PC-9 (cell line): ENCODE results near the gene ANKRD11. TPM values are rescaled to one million over a fixed set of nuclear protein-coding genes. Genes with fewer than 3 reads are reported as not detected.

Experiments
- BruUV-seq: library from RNA; stranded (reverse); fragments of 400-500 nt; replicated peaks from 2 replicates; lab custom pipeline; 2021; lab: Mats Ljungman, UMichigan
- CTCF ChIA-PET: fragments of 300-600 bp; sonication (Branson Sonifier 250); formaldehyde crosslinking; loops from one replicate; lab custom pipeline; 2022; ENCODE audit warnings: antibody characterized with exemption; lab: Charles Lee
- POLR2A ChIA-PET: fragments of 300-600 bp; sonication (Branson Sonifier 250); formaldehyde crosslinking; loops from one replicate; lab custom pipeline; 2022; ENCODE audit warnings: antibody characterized with exemption; ENCODE audit not compliant: unreplicated experiment; lab: Charles Lee
- DNase-seq, 2 experiments: peaks; one replicate each; pipeline versions ENCODE4 v3.0.0 to v3.0.0-alpha.2; 2015 to 2022; ENCODE audit warnings: mixed read lengths in 1 of 2
- H2AFZ ChIP-seq: fragments of 200-600 bp; sonication (generic); 2 replicates; pipeline ENCODE4 v1.8.1; 2017; ENCODE audit warnings: antibody characterized with exemption
- H3F3A ChIP-seq: fragments of 200-600 bp; sonication (generic); 2 replicates; pipeline ENCODE4 v1.8.1; 2017; ENCODE audit warnings: antibody characterized with exemption, mild to moderate bottlenecking, low read depth; ENCODE audit not compliant: insufficient read depth
- H3K27ac ChIP-seq: fragments of 200-600 bp; sonication (generic); 2 replicates; pipeline ENCODE4 v1.6.1; 2016; ENCODE audit warnings: mixed run types
- H3K27me3 ChIP-seq: fragments of 200-600 bp; sonication (generic); 2 replicates; pipeline ENCODE4 v1.6.1; 2016; ENCODE audit warnings: low read depth, mixed run types; ENCODE audit not compliant: insufficient read depth
- H3K36me3 ChIP-seq: fragments of 200-600 bp; sonication (generic); 2 replicates; pipeline ENCODE4 v1.6.1; 2016; ENCODE audit warnings: low read depth, mixed run types
- H3K4me1 ChIP-seq: fragments of 200-600 bp; sonication (generic); replicated peaks from 2 replicates; pipeline ENCODE4 v1.6.1; 2016; ENCODE audit warnings: mixed run types; ENCODE audit not compliant: insufficient read depth
- H3K4me2 ChIP-seq: fragments of 200-600 bp; sonication (generic); 2 replicates; pipeline ENCODE4 v1.6.1; 2017; ENCODE audit warnings: mixed run types
- H3K4me3 ChIP-seq: fragments of 200-600 bp; sonication (generic); 2 replicates; pipeline ENCODE4 v1.6.1; 2016; ENCODE audit warnings: mixed run types
- H3K79me2 ChIP-seq: fragments of 200-600 bp; sonication (generic); 2 replicates; pipeline ENCODE4 v1.6.1; 2017; ENCODE audit warnings: low read depth, mixed run types
- H3K9me2 ChIP-seq: fragments of 200-600 bp; sonication (generic); 2 replicates; pipeline ENCODE4 v1.8.1; 2017; ENCODE audit warnings: mild to moderate bottlenecking; ENCODE audit not compliant: insufficient read depth
- H3K9me3 ChIP-seq: fragments of 200-600 bp; sonication (generic); 2 replicates; pipeline ENCODE4 v1.8.1; 2016; ENCODE audit warnings: low read depth; ENCODE audit not compliant: insufficient read depth
- H4K20me1 ChIP-seq: fragments of 200-600 bp; sonication (generic); 2 replicates; pipeline ENCODE4 v1.8.1; 2017; ENCODE audit not compliant: insufficient read depth
- CTCF ChIP-seq: fragments of 200-600 bp; sonication (generic); conservative IDR thresholded peaks from 2 replicates; pipeline ENCODE4 v1.6.1; 2017; ENCODE audit warnings: mixed run types, antibody characterized with exemption, mild to moderate bottlenecking, moderate library complexity
- EZH2 ChIP-seq: fragments of 200-600 bp; sonication (generic); IDR thresholded peaks from 2 replicates; pipeline ENCODE4 v1.8.0; 2017; ENCODE audit warnings: antibody characterized with exemption, low read depth
- intact Hi-C: fragments of 100-400 bp; cut with micrococcal nuclease; formaldehyde crosslinking; loops from one replicate; pipeline ENCODE4 v1.10.0; 2022; ENCODE audit not compliant: unreplicated experiment
- total RNA-seq: library from RNA; stranded (reverse); gene quantifications from 2 replicates; pipeline ENCODE4 v1.2.3, GENCODE V29; 2021

The ANKRD11 gene
- total RNA-seq, 1 experiment from 2014 or later, result 220 TPM

- peaks cover 94% of the 10 kb centered on the region for H3K79me2 ChIP-seq
- peaks cover 88% of the 10 kb centered on the region for H4K20me1 ChIP-seq
- no peaks in the 10 kb centered on the region for H3K9me2 ChIP-seq
- ChIA-PET POLR2A (no interaction called here), CTCF (interaction anchor here (0.6 kb wide), 1 partner anchor 148 kb away, joined by 13 read pairs; no protein-coding TSS in a partner anchor)
- H3K4me3 ChIP-seq, result no peak overlapping the region
- peaks cover 51% of the 10 kb centered on the region for H3K4me1 ChIP-seq
- H3K4me2 ChIP-seq, result peak overlapping the region; percentile 7; the same call in 1 of the 2 replicates
- no peaks in the 10 kb centered on the region for H3K27me3 ChIP-seq
- H2AFZ ChIP-seq, result no peak overlapping the region
- TF ChIP-seq EZH2, result no peak
- no peak for TF ChIP-seq CTCF
- DNase-seq, result no peak
- no peak overlapping the region; the same call in 1 of the 2 replicates for H3K27ac ChIP-seq
- peaks cover 15% of the 10 kb centered on the region for H3K36me3 ChIP-seq
- intact Hi-C loops, result no loop called here
- BruUV-seq, result no TSS peak
- peaks cover 38% of the 10 kb centered on the region; the same call in 1 of the 2 replicates for H3F3A ChIP-seq
- H3K9me3 ChIP-seq, result no peaks in the 10 kb centered on the region
Observed at GRCh38 chr16:89484923-89485679, 5.3 kb downstream of the ANKRD11 start.

- H4K20me1 ChIP-seq, result peaks cover 98% of the 10 kb centered on the region
- intact Hi-C loops, result no loop called here
- H3K4me2 ChIP-seq, result 0 out of 2 replicates have a peak overlapping the region, but pooled peaks have one; percentile 16
- H2AFZ ChIP-seq, result no peak overlapping the region
- no peak overlapping the region for H3K27ac ChIP-seq
- no peaks in the 10 kb centered on the region for H3K27me3 ChIP-seq
- H3F3A ChIP-seq, result peaks cover 44% of the 10 kb centered on the region; the same call in 1 of the 2 replicates
- ChIA-PET CTCF (no interaction called here), POLR2A (no interaction called here)
- H3K9me3 ChIP-seq, result no peaks in the 10 kb centered on the region
- TF ChIP-seq CTCF (no peak), EZH2 (no peak)
- H3K79me2 ChIP-seq, result peaks cover 100% of the 10 kb centered on the region
- no peaks in the 10 kb centered on the region for H3K9me2 ChIP-seq
- BruUV-seq, result no TSS peak
- DNase-seq, result no peak
- peaks cover 60% of the 10 kb centered on the region for H3K4me1 ChIP-seq
- H3K4me3 ChIP-seq, result no peak overlapping the region
- H3K36me3 ChIP-seq, result peaks cover 15% of the 10 kb centered on the region
Observed at GRCh38 chr16:89484041-89484501, 6.3 kb downstream of the ANKRD11 start.

- Histone ChIP-seq H3K79me2 (peaks cover 100% of the 10 kb centered on the region), H3K4me3 (no peak overlapping the region), H3K27me3 (no peaks in the 10 kb centered on the region), H3K9me3 (no peaks in the 10 kb centered on the region), H3K27ac (no peak overlapping the region), H3K9me2 (no peaks in the 10 kb centered on the region), H3F3A (peaks cover 51% of the 10 kb centered on the region; the same call in 1 of the 2 replicates), H3K4me1 (peaks cover 64% of the 10 kb centered on the region), H3K36me3 (peaks cover 15% of the 10 kb centered on the region), H4K20me1 (peaks cover 100% of the 10 kb centered on the region), H2AFZ (no peak overlapping the region), H3K4me2 (no peak overlapping the region)
- ChIA-PET CTCF (no interaction called here), POLR2A (no interaction called here)
- intact Hi-C loops, result no loop called here
- DNase-seq, result no peak
- no TSS peak for BruUV-seq
- TF ChIP-seq CTCF (no peak), EZH2 (no peak)
Observed at GRCh38 chr16:89482817-89483205, 7.5 kb downstream of the ANKRD11 start.
